Upper lobe of left lung (tissue), 4 donors: ENCODE measurements around the gene HCFC1R1.

Experiments
- POLR2A ChIP-seq, 4 donors: fragments of 450-650 bp; IDR thresholded peaks; one replicate each; pipeline ENCODE4 v1.5.1; 2016 to 2017; ENCODE audit warnings: antibody characterized with exemption in 4 of 4, mild to moderate bottlenecking in 2 of 4
- POLR2AphosphoS5 ChIP-seq, 2 donors: sonication (generic); formaldehyde crosslinking; IDR thresholded peaks; one replicate each; pipeline ENCODE4 v1.5.1; 2017; ENCODE audit warnings: antibody characterized with exemption in 2 of 2
- TF ChIP-seq, protein P1 (sequence below), 6 experiments: fragments of 450-650 bp in 4 of 6; fragments of 200-600 bp in 2 of 6; sonication (generic) in 2 of 6; IDR thresholded peaks; one replicate each; pipeline ENCODE4 v1.5.1; 2016 to 2019; ENCODE audit warnings: antibody characterized with exemption in 6 of 6

DNA sequence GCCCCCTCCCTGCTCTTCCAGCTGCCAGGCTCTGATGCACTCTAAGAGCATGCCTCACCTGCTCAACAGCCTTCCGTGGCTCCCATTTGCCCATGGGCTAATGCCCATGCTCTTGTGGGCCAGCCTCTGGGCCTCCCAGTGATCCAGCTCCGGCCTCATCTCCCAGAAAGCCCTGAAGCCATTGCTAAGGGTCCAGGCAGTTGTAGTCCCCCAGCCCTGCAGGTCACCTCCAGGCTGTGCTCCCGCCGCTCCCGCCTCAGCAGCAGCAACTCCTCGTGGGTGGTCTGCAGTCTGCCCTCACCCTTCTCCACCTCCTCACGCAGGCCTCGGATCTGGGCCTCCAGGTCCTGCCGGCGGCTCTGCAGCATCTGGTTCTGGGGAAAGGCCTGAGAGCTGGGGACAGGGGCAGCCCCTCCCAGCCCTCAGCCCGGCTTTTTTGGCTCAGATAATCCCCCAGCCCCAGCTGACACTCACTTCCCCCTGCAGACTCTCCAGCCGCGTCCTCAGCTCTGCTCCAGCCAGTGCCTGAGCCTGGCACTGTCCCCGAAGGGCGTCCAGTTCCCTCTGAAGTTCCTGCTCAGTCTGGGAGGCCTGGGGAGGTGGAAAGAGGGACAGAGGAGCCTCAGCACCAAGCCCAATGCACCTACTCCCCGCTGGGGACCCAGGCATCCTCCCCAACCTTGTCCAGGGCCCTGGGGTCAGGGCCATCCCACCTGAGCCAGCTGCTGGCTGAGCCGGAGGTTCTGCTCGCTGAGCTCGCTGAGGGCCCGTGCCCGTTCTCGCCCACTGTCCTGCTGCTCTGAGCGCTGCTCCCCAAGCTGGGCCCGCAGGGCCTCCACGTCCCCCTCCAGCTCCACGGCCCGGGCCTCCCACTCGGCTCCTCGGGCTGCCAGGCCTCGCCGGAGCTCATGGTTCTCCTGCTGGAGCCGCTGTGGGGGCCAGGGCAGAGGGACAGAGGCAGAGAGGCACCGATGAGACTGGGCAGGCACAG lies 6.8 kb upstream of the HCFC1R1 start:
- TF ChIP-seq POLR2AphosphoS5 (IDR thresholded peaks at IDR 0.05) (no peak), POLR2A (IDR thresholded peaks at IDR 0.05) (no peak)
- TF ChIP-seq, protein P1, sequence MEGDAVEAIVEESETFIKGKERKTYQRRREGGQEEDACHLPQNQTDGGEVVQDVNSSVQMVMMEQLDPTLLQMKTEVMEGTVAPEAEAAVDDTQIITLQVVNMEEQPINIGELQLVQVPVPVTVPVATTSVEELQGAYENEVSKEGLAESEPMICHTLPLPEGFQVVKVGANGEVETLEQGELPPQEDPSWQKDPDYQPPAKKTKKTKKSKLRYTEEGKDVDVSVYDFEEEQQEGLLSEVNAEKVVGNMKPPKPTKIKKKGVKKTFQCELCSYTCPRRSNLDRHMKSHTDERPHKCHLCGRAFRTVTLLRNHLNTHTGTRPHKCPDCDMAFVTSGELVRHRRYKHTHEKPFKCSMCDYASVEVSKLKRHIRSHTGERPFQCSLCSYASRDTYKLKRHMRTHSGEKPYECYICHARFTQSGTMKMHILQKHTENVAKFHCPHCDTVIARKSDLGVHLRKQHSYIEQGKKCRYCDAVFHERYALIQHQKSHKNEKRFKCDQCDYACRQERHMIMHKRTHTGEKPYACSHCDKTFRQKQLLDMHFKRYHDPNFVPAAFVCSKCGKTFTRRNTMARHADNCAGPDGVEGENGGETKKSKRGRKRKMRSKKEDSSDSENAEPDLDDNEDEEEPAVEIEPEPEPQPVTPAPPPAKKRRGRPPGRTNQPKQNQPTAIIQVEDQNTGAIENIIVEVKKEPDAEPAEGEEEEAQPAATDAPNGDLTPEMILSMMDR (IDR thresholded peaks at IDR 0.05) = no peak
